K562 (cell line): Measurements from ENCODE around the gene PLEKHO1. TPM values are rescaled to one million over a fixed set of nuclear protein-coding genes. Genes with fewer than 3 reads are reported as not detected.

ENCODE experiments used
- BRD4 ChIP-seq: fragments of 200-600 bp; sonication (generic); IDR thresholded peaks from 2 replicates; pipeline ENCODE4 v1.6.1; 2017; ENCODE audit warnings: inconsistent platforms
- CREB3 ChIP-seq: fragments of 450-650 bp; conservative IDR thresholded peaks from 2 replicates; pipeline ENCODE4 v1.6.1; 2016; ENCODE audit warnings: missing genetic modification characterization, low read depth, mild to moderate bottlenecking, missing compliant biosample characterization, moderate library complexity
- CREB3L1 ChIP-seq: fragments of 450-650 bp; IDR thresholded peaks from 2 replicates; pipeline ENCODE4 v1.6.1; 2014; ENCODE audit warnings: low read depth, mild to moderate bottlenecking, moderate library complexity, borderline replicate concordance
- E2F5 ChIP-seq: sonication (generic); formaldehyde crosslinking; IDR thresholded peaks from 2 replicates; pipeline ENCODE4 v1.8.0; 2022; ENCODE audit warnings: mild to moderate bottlenecking, missing genetic modification reagents
- EGR1 ChIP-seq: fragments of 450-650 bp; conservative IDR thresholded peaks from 2 replicates; pipeline ENCODE4 v1.6.1; 2017; ENCODE audit warnings: mild to moderate bottlenecking
- ETS2 ChIP-seq: IDR thresholded peaks from 2 replicates; pipeline ENCODE4 v1.6.1; 2016; ENCODE audit warnings: borderline replicate concordance, missing genetic modification characterization, mild to moderate bottlenecking, moderate library complexity, missing compliant biosample characterization; ENCODE audit not compliant: poor library complexity, severe bottlenecking
- FOXA3 ChIP-seq, 2 experiments: fragments of 450-650 bp in 1 of 2; sonication (generic) in 1 of 2; formaldehyde crosslinking; IDR thresholded peaks in 1 of 2; conservative IDR thresholded peaks in 1 of 2; 2 replicates each; pipeline versions ENCODE4 v1.4.0 to v1.8.0; 2020 to 2022; ENCODE audit warnings: mild to moderate bottlenecking in 2 of 2, missing genetic modification reagents in 1 of 2
- FOXK1 ChIP-seq: sonication (generic); formaldehyde crosslinking; IDR thresholded peaks from 2 replicates; pipeline ENCODE4 v1.8.0; 2022; ENCODE audit warnings: missing genetic modification reagents, mild to moderate bottlenecking, borderline replicate concordance
- GTF2A2 ChIP-seq: IDR thresholded peaks from 2 replicates; pipeline ENCODE4 v1.6.1; 2016; ENCODE audit warnings: mild to moderate bottlenecking, missing genetic modification characterization, missing compliant biosample characterization
- HES1 ChIP-seq: fragments of 450-650 bp; IDR thresholded peaks from 2 replicates; pipeline ENCODE4 v1.6.1; 2016; ENCODE audit warnings: low read depth, mild to moderate bottlenecking, moderate library complexity
- ILF3 ChIP-seq: fragments of 450-650 bp; IDR thresholded peaks from 2 replicates; pipeline ENCODE4 v1.6.1; 2018; ENCODE audit warnings: antibody characterized with exemption, mild to moderate bottlenecking, moderate library complexity, borderline replicate concordance
- KAT7 ChIP-seq: sonication (generic); formaldehyde crosslinking; IDR thresholded peaks from 2 replicates; pipeline ENCODE4 v1.8.0; 2022; ENCODE audit warnings: missing genetic modification reagents, mild to moderate bottlenecking, borderline replicate concordance
- KDM4B ChIP-seq, 2 experiments: fragments of 450-650 bp in 1 of 2; sonication (generic) in 1 of 2; IDR thresholded peaks; 2 replicates each; pipeline ENCODE4 v1.6.1; 2016 to 2017; ENCODE audit warnings: borderline replicate concordance in 2 of 2, antibody characterized with exemption in 1 of 2, low read depth in 1 of 2, mild to moderate bottlenecking in 1 of 2
- NR1H2 ChIP-seq: sonication (generic); formaldehyde crosslinking; IDR thresholded peaks from 2 replicates; pipeline ENCODE4 v1.4.0; 2020; ENCODE audit warnings: mild to moderate bottlenecking, missing genetic modification reagents
- PHTF2 ChIP-seq: fragments of 250-450 bp; sonication (Bioruptor Pico); IDR thresholded peaks from 2 replicates; pipeline ENCODE4 v1.5.0; 2021; ENCODE audit warnings: mild to moderate bottlenecking
- PTTG1 ChIP-seq: fragments of 450-650 bp; IDR thresholded peaks from 2 replicates; pipeline ENCODE4 v1.6.1; 2016; ENCODE audit warnings: low read depth, mild to moderate bottlenecking, missing genetic modification characterization, missing compliant biosample characterization
- SMAD3 ChIP-seq: fragments of 450-650 bp; formaldehyde crosslinking; conservative IDR thresholded peaks from 2 replicates; pipeline ENCODE4 v1.4.0; 2020; ENCODE audit warnings: mild to moderate bottlenecking
- TAL1 ChIP-seq: fragments of 450-650 bp; IDR thresholded peaks from 2 replicates; pipeline ENCODE4 v1.6.1; 2016; ENCODE audit warnings: mild to moderate bottlenecking
- TBL1XR1 ChIP-seq, 2 experiments: IDR thresholded peaks; 2 replicates each; pipeline ENCODE4 v1.6.1; 2012; ENCODE audit warnings: improper control_type of control experiment in 2 of 2, low read length in 2 of 2, mild to moderate bottlenecking in 1 of 2
- ZNF174 ChIP-seq: fragments of 250-450 bp; sonication (Bioruptor Pico); IDR thresholded peaks from 2 replicates; pipeline ENCODE4 v1.4.0; 2020; ENCODE audit warnings: mild to moderate bottlenecking
- ZNF384 ChIP-seq: IDR thresholded peaks from 2 replicates; pipeline ENCODE4 v1.6.1; 2012; ENCODE audit warnings: low read depth, low read length, improper control_type of control experiment
- polyA plus RNA-seq, 8 experiments: library from polyadenylated mRNA; depleted of rRNA in 4 of 8; stranded (reverse) in 5 of 8; unstranded in 3 of 8; fragments of >200 nt; fragmentation: Nextera tagmentation in 2 of 8; fragmentation: Illumina TruSeq in 1 of 8; extraction: Ambion mirVana in 2 of 8; extraction: Trizol in 1 of 8; gene quantifications; 2 replicates each; pipeline versions ENCODE4 v1.2.1 to v1.2.3, GENCODE V29; 2011 to 2014; ENCODE audit warnings: inconsistent platforms in 1 of 8, missing spikeins in 1 of 8
- total RNA-seq, 7 experiments: library from RNA; depleted of rRNA in 6 of 7; stranded (reverse); fragments of >200 nt in 6 of 7; fragmentation: Illumina TruSeq in 2 of 7; extraction: Trizol in 2 of 7; gene quantifications; 2 replicates each; pipeline versions ENCODE4 v1.2.1 to v1.2.3, GENCODE V29; 2011 to 2021; ENCODE audit warnings: low replicate concordance in 1 of 7

The PLEKHO1 gene
- total and polyA plus RNA-seq, 9 of the 15 experiments (the other 6 are each of a cell fraction or from before 2014, with no cell fraction given) = 0.39 to 16.2 (median 9.6) TPM

- TF ChIP-seq KAT7 (CRISPR knock-in tag) (no peak), PTTG1 (tag) (no peak), PHTF2 (no peak), FOXA3 (CRISPR knock-in tag; conservative IDR thresholded peaks at IDR 0.05 in 1 of 2, IDR thresholded peaks at IDR 0.05 in 1 of 2) (no peak), ILF3 (no peak), ETS2 (tag) (no peak), ZNF174 (CRISPR knock-in tag) (no peak), FOXK1 (CRISPR knock-in tag) (no peak), CREB3 (tag) (no peak), E2F5 (no peak), ZNF384 (no peak), NR1H2 (no peak), TBL1XR1 (IDR thresholded peaks at IDR 0.05; ENCODE audit: low read length in 2 of 2) (no peak), GTF2A2 (tag) (no peak), TAL1 (no peak), KDM4B (IDR thresholded peaks at IDR 0.05; ENCODE audit: borderline replicate concordance in 2 of 2, low read depth in 1 of 2) (no peak), BRD4 (peak; percentile 43; the same call in 1 of the 2 replicates), EGR1 (peak; percentile 41; the same call in 1 of the 2 replicates), HES1 (no peak), CREB3L1 (no peak), SMAD3 (CRISPR knock-in tag) (no peak)
Observed at GRCh38 chr1:150150133-150151021, 661 bp downstream of the PLEKHO1 start (continued).
